LoVo (cell line): ENCODE results near the gene PPFIA2.
A peak's percentile ranks its signal among the peaks of the same experiment; 100 is the strongest.

Experiments
- DNase-seq: peaks from one replicate; pipeline ENCODE4 v3.0.0-alpha.2; 2016; ENCODE audit warnings: low spot score

The PPFIA2 gene

DNA sequence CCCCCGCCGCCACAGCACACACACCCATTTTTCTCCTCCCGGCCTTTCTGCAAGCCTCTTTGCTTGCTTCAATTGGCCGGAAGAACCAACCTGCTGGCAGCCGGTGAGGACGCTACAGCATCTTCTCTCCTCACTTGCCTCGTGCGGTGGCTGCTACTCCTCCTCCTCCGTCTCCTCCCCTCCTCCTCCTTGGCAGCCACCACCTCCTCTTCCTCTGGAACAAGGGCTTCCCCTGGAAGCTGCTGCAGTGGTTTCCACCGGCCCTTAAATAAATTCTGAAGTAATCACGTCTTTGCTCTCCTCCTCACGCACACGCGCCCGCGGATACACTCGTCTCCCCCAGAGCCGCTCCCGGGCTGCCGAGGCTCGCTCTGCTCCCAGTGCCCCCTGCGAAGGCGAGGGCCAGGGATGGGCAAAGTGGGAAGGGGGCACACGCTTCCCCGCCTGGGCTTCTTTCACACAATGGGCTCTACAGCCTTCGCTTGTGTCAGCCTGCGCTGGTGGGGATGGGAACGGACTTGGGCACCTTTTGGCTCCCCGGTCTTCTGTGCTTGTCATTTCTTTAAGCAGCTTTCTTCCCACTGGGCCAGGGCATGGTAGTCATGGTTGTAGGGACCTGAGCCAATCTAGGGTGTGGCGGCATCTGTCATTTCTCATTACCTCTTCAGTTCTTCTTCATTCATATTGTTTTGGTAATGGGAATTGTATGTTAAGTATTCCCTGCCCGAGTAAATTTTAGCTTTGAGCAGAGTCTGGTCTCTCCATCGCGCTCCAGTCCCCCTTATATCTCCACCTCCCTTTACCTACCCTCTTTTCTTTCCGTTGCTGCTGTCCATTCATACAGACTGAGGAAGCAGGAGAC, at the start of gene PPFIA2:
Gene PPFIA2, minus strand, starts transcription at position 161 of the 862 bp plus-strand sequence.
- no peak for DNase-seq

GRCh38 chr12:81800298-81801148, 41.4 kb upstream of the PPFIA2 start:
- DNase-seq, result no peak

DNA sequence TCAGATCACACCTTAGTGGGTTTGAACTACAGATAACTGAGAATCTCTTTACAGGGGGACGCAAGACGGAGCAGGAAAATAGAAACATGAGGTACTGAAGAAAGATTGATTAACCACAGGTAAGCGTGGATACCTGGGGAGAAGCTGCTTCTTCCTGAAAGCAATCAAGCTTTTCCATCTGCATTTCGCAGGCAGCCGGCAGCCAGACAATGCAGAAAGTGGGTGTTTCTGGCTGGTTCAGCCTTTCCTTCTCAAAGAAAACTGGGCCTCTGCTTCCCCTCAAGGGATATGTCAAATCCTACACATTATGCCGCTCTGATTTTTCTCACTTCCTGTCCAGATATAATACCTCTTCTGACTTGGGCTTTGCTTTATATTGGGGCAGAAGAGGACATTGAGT, 39.1 kb upstream of the PPFIA2 start:
- no peak for DNase-seq

- peak; percentile 29 for DNase-seq
Measured at GRCh38 chr12:81797100-81797499, 38.0 kb upstream of the PPFIA2 start.

- no peak for DNase-seq
Measured at GRCh38 chr12:81792666-81793065, 33.5 kb upstream of the PPFIA2 start.

DNA sequence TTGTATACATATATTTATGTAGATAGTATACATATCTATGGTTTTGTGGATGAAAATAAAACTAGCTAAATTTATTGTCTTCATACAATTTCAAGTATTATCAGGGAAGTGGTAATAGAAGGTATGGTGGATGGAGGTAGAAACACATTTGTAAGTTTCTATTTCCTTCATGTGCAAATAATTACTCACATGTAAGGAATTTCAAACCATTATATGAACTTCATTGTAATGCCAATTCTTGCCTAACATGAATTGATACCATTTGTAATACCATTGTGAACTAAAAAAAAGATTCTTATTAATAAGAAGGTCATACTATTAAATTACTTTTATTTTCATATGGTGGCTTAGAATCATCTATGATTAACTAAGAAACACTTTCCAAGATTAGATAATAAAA, 20.1 kb upstream of the PPFIA2 start:
- DNase-seq, result no peak

DNA sequence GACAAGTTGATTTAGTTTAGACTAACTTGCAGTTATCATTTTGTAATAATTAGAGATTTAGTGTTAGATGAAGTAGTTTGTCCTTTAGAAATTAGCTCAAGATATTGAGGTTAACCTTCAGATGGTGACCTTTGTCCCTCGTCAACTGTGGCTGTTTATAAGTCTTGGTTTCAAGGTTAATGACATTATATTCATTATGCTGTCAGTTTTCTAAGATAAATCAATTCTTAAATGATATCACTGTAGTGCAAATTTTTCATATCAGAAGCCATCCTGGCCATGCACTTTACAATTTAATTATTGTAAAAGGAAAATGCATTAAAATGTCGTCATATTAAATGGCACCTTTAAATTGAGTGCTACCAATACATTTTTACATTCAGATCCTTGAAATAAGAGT, 19.6 kb upstream of the PPFIA2 start:
- no peak for DNase-seq

GRCh38 chr12:81758421-81759189, 545 bp downstream of the PPFIA2 start:
- DNase-seq, result no peak

GRCh38 chr12:81757731-81758365, 1.3 kb downstream of the PPFIA2 start:
- DNase-seq, result no peak

GRCh38 chr12:81729781-81730180, 29.4 kb downstream of the PPFIA2 start:
- DNase-seq, result no peak

DNA sequence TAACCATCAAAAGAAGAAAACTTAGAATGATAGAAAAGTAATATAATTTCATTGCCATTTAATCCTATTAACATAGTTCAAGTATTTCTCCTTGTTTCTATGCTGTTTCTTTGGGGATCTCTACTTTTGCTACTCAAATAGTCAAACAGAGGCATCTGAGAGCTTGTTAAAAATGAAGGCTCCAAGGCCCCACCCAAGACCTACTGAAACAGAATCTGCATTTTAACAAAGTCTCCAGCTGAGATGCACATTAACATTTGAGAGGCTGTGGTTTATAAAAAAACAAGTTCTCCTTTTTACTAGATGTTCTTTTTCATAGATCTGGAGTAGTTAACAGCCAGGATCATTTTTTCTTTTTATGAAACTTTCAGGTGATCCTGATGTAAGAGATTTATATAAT, 31.8 kb downstream of the PPFIA2 start:
- DNase-seq, result no peak

DNA sequence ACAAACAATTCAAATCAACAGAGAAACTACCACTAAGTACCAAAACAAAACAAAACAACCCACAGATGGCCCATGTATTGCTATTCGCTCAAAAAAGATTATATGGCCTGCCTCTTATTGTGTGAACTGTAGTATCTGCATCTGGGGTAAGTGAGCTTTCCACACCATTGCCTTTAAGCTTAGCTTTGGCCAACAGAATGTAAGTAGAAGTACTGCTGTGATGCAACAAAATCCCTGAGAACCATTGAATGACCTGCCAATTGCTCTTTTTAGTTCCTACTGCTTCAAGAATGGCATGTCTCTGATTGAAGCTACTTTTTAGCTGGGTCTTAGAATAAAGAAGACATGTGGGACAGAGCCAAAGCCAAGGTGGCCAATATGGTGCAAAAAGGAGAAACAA, 32.5 kb downstream of the PPFIA2 start:
- DNase-seq, result no peak

DNA sequence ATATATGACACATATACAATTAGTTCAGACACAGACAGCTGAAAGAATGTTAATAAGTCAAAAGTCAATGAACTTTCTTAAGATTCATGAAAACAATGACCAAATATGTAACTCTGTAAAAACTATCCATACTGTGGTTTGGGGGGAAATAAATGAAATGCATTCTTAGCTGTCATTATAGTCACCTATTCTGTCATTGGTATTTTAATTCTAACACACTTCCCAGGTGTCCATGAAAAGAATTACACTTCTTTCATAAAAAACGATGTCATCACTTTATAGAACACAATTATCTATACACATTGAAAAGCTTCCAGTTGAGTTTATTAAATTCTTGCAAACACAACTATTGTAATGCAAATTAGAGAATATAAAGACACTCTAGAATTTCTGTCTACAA, 35.8 kb downstream of the PPFIA2 start:
- no peak for DNase-seq

DNA sequence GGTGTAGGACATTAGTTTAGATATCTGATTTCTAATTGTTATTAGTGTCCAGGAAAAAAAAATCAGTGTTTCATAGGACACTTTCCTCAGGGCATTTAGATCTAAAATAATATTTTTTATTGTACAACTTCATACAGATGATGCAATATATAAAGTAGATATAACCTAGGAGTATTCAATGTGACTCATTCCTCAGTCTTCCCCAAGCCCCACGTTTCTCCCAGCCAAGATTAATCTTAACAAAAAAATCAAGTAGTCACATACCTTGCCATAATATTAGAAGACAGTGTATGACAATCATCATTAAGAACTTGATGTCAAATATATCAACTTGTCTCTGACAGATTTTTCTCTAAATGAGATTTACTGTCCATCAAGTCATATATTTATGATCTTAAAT, 37.1 kb downstream of the PPFIA2 start:
- no peak for DNase-seq

DNA sequence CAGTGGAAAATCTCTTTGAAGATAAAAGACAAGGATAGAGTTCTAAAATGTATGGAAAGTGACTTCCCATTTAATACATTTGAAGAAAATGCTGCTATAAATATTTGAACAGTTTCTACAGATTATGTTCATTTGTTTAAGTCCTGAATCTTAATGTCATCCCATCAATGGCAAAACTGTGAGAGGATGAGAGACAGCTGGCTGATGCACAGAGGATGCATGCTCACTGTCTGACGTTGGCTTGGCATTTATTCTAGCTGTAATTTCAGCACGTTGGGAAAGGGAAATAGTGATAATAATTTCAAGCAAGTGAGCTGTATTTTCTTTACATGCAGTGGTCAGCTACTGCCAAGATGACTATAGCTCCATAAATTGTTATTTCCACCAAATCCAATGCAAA, 40.5 kb downstream of the PPFIA2 start:
- no peak for DNase-seq

- DNase-seq, result no peak
Measured at GRCh38 chr12:81712536-81712935, 46.6 kb downstream of the PPFIA2 start.

- no peak for DNase-seq
Measured at GRCh38 chr12:81705586-81705985, 53.6 kb downstream of the PPFIA2 start.

DNA sequence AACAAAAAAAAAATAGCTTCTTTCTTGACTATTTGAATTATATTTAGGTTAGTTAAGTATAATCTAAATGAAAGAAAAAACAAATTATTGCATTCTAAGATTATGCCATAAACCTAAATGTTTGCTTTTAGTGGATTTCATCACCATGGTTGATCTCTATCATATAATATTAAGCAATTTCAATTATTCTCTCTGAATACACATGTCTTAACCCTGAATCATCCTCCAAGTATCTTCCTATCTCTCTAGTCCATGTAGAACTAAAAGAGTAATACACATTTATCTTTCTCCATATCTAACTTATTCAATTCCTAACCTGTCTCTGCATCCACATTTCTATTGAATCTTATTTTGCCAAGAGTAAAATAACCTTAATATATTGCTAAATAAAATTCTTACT, 59.6 kb downstream of the PPFIA2 start:
- no peak for DNase-seq

DNA sequence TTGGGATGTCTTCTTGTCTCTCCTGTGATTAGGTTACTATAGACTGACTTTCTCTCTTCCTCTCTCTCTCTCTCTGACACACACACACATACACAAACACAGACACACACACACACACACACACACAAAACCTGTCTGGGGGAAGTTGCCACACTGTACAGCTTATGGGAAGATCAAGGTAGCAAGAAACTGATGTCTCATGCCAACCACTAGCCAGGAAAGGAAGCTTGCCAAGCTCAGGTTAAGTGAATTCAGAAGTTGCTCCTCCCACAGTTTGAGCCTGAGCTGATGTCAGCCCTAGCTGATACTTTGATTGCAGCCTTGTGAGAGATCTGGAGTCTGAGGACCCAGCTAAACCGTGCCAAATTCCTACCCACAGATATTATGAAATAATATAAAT, 67.1 kb downstream of the PPFIA2 start:
- DNase-seq, result no peak

DNA sequence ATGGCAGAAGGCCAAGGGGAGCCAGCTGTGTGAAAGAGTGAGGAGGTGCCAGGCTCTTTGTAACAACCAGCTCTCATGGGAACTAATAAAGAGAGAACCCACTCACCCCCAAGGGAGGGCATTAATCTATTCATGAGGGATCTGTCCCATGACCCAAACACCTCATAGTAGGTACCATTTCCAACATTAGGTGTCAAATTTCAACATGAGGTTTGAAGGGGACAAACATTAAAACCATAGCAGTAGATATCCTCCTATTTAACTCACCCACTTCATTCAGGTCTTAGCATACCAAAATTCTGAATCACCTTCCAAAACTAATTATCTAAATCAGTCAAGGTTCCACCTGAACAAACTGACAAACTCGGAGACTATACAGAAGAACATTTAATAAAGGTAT, 75.3 kb downstream of the PPFIA2 start:
- no peak for DNase-seq

DNA sequence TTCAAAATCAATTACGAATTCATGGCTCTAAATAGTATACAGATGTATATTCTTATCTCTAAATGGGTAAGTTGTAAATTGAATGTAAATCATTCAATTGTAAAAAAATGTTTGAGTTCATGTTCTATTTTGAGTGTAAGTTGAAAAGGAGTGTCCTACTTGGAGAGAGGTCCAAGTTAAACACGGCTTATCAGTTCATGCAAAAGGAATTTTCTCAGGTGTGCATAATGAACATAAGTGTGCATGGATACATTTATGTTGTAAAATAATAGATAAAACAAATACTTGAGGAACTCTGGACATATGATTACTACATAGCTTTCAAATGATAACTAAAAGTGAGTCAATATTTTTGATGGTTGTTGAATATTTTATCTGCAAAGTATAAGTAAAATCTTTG, 79.5 kb downstream of the PPFIA2 start:
- DNase-seq, result no peak

- DNase-seq, result no peak
Measured at GRCh38 chr12:81670759-81671158, 88.4 kb downstream of the PPFIA2 start.
